ENCODE results near the gene LRRFIP2.

GRCh38 chr3:37148208-37148607 is 26.2 kb downstream of the LRRFIP2 start:
- TF ChIP-seq EP300 (IDR thresholded peaks at IDR 0.05), result no peak
- no peak for TF ChIP-seq POLR2A (IDR thresholded peaks at IDR 0.05)
- TF ChIP-seq CTCF (IDR thresholded peaks at IDR 0.05), result no peak
